ENCODE results near the gene CDH24.

CDH24 gene

GRCh38 chr14:23047034-23047634 is 10.2 kb downstream of the CDH24 start:
- TF ChIP-seq CTCF (IDR thresholded peaks at IDR 0.05; ENCODE audit: poor library complexity, severe bottlenecking), result no peak
- ATAC-seq (ENCODE audit: low read depth), result 0 out of 3 replicates have a peak, but pooled peaks have one; percentile 7
- no peak overlapping the region for H3K27ac ChIP-seq (ENCODE audit: poor library complexity, severe bottlenecking)
- H3K36me3 ChIP-seq (ENCODE audit: low read depth), result no peaks in the 10 kb centered on the region
- H3K4me1 ChIP-seq (ENCODE audit: insufficient read depth, poor library complexity, severe bottlenecking), result no peaks in the 10 kb centered on the region
- H3K4me3 ChIP-seq (ENCODE audit: severe bottlenecking), result no peak overlapping the region
- no peaks in the 10 kb centered on the region for H3K9me3 ChIP-seq (ENCODE audit: severe bottlenecking)
- no peak for DNase-seq (ENCODE audit: low spot score)
- no peaks in the 10 kb centered on the region for H3K27me3 ChIP-seq (ENCODE audit: insufficient read depth, poor library complexity, severe bottlenecking)

- no peaks in the 10 kb centered on the region for H3K4me1 ChIP-seq (ENCODE audit: insufficient read depth, poor library complexity, severe bottlenecking)
- TF ChIP-seq CTCF (IDR thresholded peaks at IDR 0.05; ENCODE audit: poor library complexity, severe bottlenecking), result no peak
- no peaks in the 10 kb centered on the region for H3K36me3 ChIP-seq (ENCODE audit: low read depth)
- H3K4me3 ChIP-seq (ENCODE audit: severe bottlenecking), result no peak overlapping the region
- peak; percentile 22; the same call in 2 of the 3 replicates for ATAC-seq (ENCODE audit: low read depth)
- DNase-seq (ENCODE audit: low spot score), result no peak
- no peaks in the 10 kb centered on the region for H3K9me3 ChIP-seq (ENCODE audit: severe bottlenecking)
- no peaks in the 10 kb centered on the region for H3K27me3 ChIP-seq (ENCODE audit: insufficient read depth, poor library complexity, severe bottlenecking)
- H3K27ac ChIP-seq (ENCODE audit: poor library complexity, severe bottlenecking), result no peak overlapping the region
Measured at GRCh38 chr14:23045419-23046357, 11.6 kb downstream of the CDH24 start.

GRCh38 chr14:23044840-23045239 is 12.5 kb downstream of the CDH24 start:
- no peak for TF ChIP-seq CTCF (IDR thresholded peaks at IDR 0.05; ENCODE audit: poor library complexity, severe bottlenecking)
- DNase-seq (ENCODE audit: low spot score), result no peak
- ATAC-seq (ENCODE audit: low read depth), result no peak

GRCh38 chr14:23043754-23044153 is 13.6 kb downstream of the CDH24 start:
- ATAC-seq (ENCODE audit: low read depth) (no peak), DNase-seq (ENCODE audit: low spot score) (no peak)
- Histone ChIP-seq H3K4me1 (ENCODE audit: insufficient read depth, poor library complexity, severe bottlenecking) (no peaks in the 10 kb centered on the region), H3K27me3 (ENCODE audit: insufficient read depth, poor library complexity, severe bottlenecking) (no peaks in the 10 kb centered on the region), H3K9me3 (ENCODE audit: severe bottlenecking) (no peaks in the 10 kb centered on the region), H3K4me3 (ENCODE audit: severe bottlenecking) (no peak overlapping the region), H3K27ac (ENCODE audit: poor library complexity, severe bottlenecking) (no peak overlapping the region), H3K36me3 (ENCODE audit: low read depth) (no peaks in the 10 kb centered on the region)
- TF ChIP-seq CTCF (IDR thresholded peaks at IDR 0.05; ENCODE audit: poor library complexity, severe bottlenecking), result no peak

More at GRCh38 chr14:23044840-23045239, 12.5 kb downstream of the CDH24 start:
- no peaks in the 10 kb centered on the region for H3K4me1 ChIP-seq (ENCODE audit: insufficient read depth, poor library complexity, severe bottlenecking)
- no peaks in the 10 kb centered on the region for H3K9me3 ChIP-seq (ENCODE audit: severe bottlenecking)
- no peak overlapping the region for H3K27ac ChIP-seq (ENCODE audit: poor library complexity, severe bottlenecking)
- H3K36me3 ChIP-seq (ENCODE audit: low read depth), result no peaks in the 10 kb centered on the region
- H3K4me3 ChIP-seq (ENCODE audit: severe bottlenecking), result no peak overlapping the region
- H3K27me3 ChIP-seq (ENCODE audit: insufficient read depth, poor library complexity, severe bottlenecking), result no peaks in the 10 kb centered on the region

Measured in RWPE2 (cell line).